Subcutaneous preadipocyte (primary cell): ENCODE data around the gene MEF2C. TPM values are rescaled to one million over a fixed set of nuclear protein-coding genes. Genes with fewer than 3 reads are reported as not detected.

Experiments used
- small RNA-seq: library from RNA; depleted of rRNA; stranded (forward); fragments of <200 nt; gene quantifications from one replicate; pipeline ENCODE3, GENCODE V24; 2012
- total RNA-seq: library from RNA; depleted of rRNA; stranded (reverse); fragments of >200 nt; gene quantifications from 2 replicates; pipeline ENCODE4 v1.2.3, GENCODE V29; 2012

MEF2C gene
- 3.1 and 4.4 TPM in 2 replicates for total RNA-seq

GRCh38 chr5:88883059-88883835 is at the start of gene MEF2C:
MEF2C (minus strand) TSS chr5:88883184; CDS start chr5:88823788, 59,396 bp downstream.

Small RNA genes within 50 kb of the gene (small RNA-seq; reads per million reads assigned to genes)
- gene AC008525.2 = not detected
